NCI-H524 treated with DMSO at 0.1 percent for 48 hours (cell line): Measurements from ENCODE around the gene SMS.

ENCODE experiments used
- DNase-seq: peaks from one replicate; lab custom pipeline; 2025; lab: John Stamatoyannopoulos, UW

The SMS gene

GRCh38 chrX:21940356-21940829 is at the start of gene SMS:
TSS of gene SMS (plus strand) at chrX:21940709. CDS start at chrX:21940825, 116 bp downstream.
- DNase-seq = no peak

GRCh38 chrX:21905313-21905712 is 35.2 kb upstream of the SMS start:
- DNase-seq = no peak

- DNase-seq = no peak
Observed at GRCh38 chrX:21905953-21906352, 34.6 kb upstream of the SMS start.

GRCh38 chrX:21907260-21907659 is 33.2 kb upstream of the SMS start:
- no peak for DNase-seq

- no peak for DNase-seq
Observed at GRCh38 chrX:21911481-21911880, 29.0 kb upstream of the SMS start.

GRCh38 chrX:21912220-21912619 is 28.3 kb upstream of the SMS start:
- DNase-seq = no peak

- no peak for DNase-seq
Observed at GRCh38 chrX:21912989-21913388, 27.5 kb upstream of the SMS start.

GRCh38 chrX:21926116-21926515 is 14.4 kb upstream of the SMS start:
- no peak for DNase-seq

- DNase-seq = no peak
Observed at GRCh38 chrX:21926527-21927278, 13.8 kb upstream of the SMS start.

GRCh38 chrX:21929209-21929608 is 11.3 kb upstream of the SMS start:
- no peak for DNase-seq

- DNase-seq = no peak
Observed at GRCh38 chrX:21930986-21931385, 9.5 kb upstream of the SMS start.

- DNase-seq = no peak
Observed at GRCh38 chrX:21932292-21933002, 8.1 kb upstream of the SMS start.

- DNase-seq = no peak
Observed at GRCh38 chrX:21933077-21933476, 7.4 kb upstream of the SMS start.

- DNase-seq = no peak
Observed at GRCh38 chrX:21934414-21934813, 6.1 kb upstream of the SMS start.

GRCh38 chrX:21939906-21940305 is 603 bp upstream of the SMS start:
- DNase-seq = no peak

GRCh38 chrX:21943460-21944135 is 3.1 kb downstream of the SMS start:
- DNase-seq = no peak

- DNase-seq = no peak
Observed at GRCh38 chrX:21944136-21944615, 3.7 kb downstream of the SMS start.

- peak; percentile 27 for DNase-seq
Observed at GRCh38 chrX:21946925-21947641, 6.6 kb downstream of the SMS start.

- DNase-seq = no peak
Observed at GRCh38 chrX:21947671-21948070, 7.2 kb downstream of the SMS start.

GRCh38 chrX:21948897-21949578 is 8.5 kb downstream of the SMS start:
- DNase-seq = no peak

- no peak for DNase-seq
Observed at GRCh38 chrX:21949689-21950088, 9.2 kb downstream of the SMS start.
